IPS-20b (cell line): ENCODE data around the gene SCN5A.

Experiments used
- H3K27ac ChIP-seq: one replicate; pipeline ENCODE4 v1.5.1; 2013; ENCODE audit warnings: low read length
- H3K27me3 ChIP-seq: 2 replicates; pipeline ENCODE4 v1.6.1; 2013; ENCODE audit warnings: mild to moderate bottlenecking, low read length, inconsistent platforms; ENCODE audit not compliant: insufficient read depth
- H3K36me3 ChIP-seq: 2 replicates; pipeline ENCODE4 v1.6.1; 2013; ENCODE audit warnings: low read depth, mild to moderate bottlenecking, inconsistent platforms, low read length, moderate library complexity; ENCODE audit not compliant: insufficient read depth
- H3K4me1 ChIP-seq: 2 replicates; pipeline ENCODE4 v1.6.1; 2013; ENCODE audit warnings: mild to moderate bottlenecking, control low read depth, inconsistent platforms, low read length, moderate library complexity; ENCODE audit not compliant: insufficient read depth
- H3K4me3 ChIP-seq: 2 replicates; pipeline ENCODE4 v1.5.1; 2013; ENCODE audit warnings: mild to moderate bottlenecking, low read length, inconsistent platforms
- H3K9ac ChIP-seq: 2 replicates; pipeline ENCODE4 v1.6.1; 2013; ENCODE audit warnings: low read depth, mild to moderate bottlenecking, inconsistent platforms, low read length, moderate library complexity
- H3K9me3 ChIP-seq: 2 replicates; pipeline ENCODE4 v1.6.1; 2013; ENCODE audit warnings: mild to moderate bottlenecking, low read depth, low read length, inconsistent platforms; ENCODE audit not compliant: insufficient read depth

SCN5A gene

GRCh38 chr3:38561746-38562466 lies 87.6 kb downstream of the SCN5A start:
- no peak overlapping the region for H3K27ac ChIP-seq
- H3K9ac ChIP-seq = no peak overlapping the region
- no peaks in the 10 kb centered on the region for H3K27me3 ChIP-seq
- H3K4me1 ChIP-seq = no peaks in the 10 kb centered on the region
- no peaks in the 10 kb centered on the region for H3K36me3 ChIP-seq
- H3K4me3 ChIP-seq = no peak overlapping the region
- no peaks in the 10 kb centered on the region for H3K9me3 ChIP-seq

- Histone ChIP-seq H3K36me3 (no peaks in the 10 kb centered on the region), H3K9me3 (no peaks in the 10 kb centered on the region), H3K4me1 (no peaks in the 10 kb centered on the region), H3K4me3 (no peak overlapping the region), H3K27ac (no peak overlapping the region), H3K9ac (no peak overlapping the region), H3K27me3 (no peaks in the 10 kb centered on the region)
Observed at GRCh38 chr3:38560996-38561717, 88.3 kb downstream of the SCN5A start.

GRCh38 chr3:38560284-38560683 lies 89.2 kb downstream of the SCN5A start:
- H3K9me3 ChIP-seq = no peaks in the 10 kb centered on the region

GRCh38 chr3:38558864-38559263 lies 90.6 kb downstream of the SCN5A start:
- H3K4me1 ChIP-seq = no peaks in the 10 kb centered on the region
- no peaks in the 10 kb centered on the region for H3K9me3 ChIP-seq
- H3K27me3 ChIP-seq = no peaks in the 10 kb centered on the region
- H3K4me3 ChIP-seq = no peak overlapping the region
- H3K27ac ChIP-seq = no peak overlapping the region
- no peak overlapping the region for H3K9ac ChIP-seq
- H3K36me3 ChIP-seq = no peaks in the 10 kb centered on the region

More at GRCh38 chr3:38560284-38560683, 89.2 kb downstream of the SCN5A start:
- Histone ChIP-seq H3K9ac (no peak overlapping the region), H3K4me1 (no peaks in the 10 kb centered on the region), H3K27me3 (no peaks in the 10 kb centered on the region), H3K36me3 (no peaks in the 10 kb centered on the region), H3K4me3 (no peak overlapping the region), H3K27ac (no peak overlapping the region)

DNA sequence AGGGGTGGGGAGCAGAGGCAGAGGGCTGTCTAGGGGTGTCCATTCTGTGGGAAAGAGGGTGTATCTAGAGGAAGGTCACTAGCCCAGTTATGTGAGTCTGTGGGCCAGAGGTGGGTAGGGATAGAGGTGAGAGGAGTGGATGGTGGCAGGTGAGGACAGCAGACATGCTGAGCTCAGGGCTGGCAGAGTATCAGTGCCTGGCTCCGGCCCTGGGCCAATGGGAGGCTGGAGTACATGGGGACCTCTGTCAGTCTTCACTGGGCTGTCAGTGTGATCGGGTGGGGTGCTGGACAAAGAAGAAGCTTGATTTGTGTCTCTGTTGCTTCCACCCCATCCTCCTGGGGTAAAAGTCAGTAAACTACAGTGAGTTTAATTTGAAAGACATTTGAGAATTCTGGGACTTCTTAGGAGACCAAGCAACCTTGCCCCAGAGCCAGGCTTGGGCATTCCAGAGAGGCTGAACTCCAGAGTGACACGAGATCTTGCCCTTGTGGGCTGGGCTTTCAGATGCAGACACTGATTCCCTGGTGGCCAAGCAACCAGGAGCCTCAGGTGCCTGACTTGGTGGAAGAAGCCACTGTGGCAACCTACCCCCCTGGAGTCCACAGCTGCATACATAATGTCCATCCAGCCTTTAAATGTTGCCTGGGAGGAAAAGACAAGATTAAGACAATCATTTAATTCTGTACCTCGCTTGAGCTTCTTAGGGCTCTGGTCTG lies 92.7 kb downstream of the SCN5A start:
- Histone ChIP-seq H3K9ac (no peak overlapping the region), H3K4me3 (no peak overlapping the region), H3K9me3 (no peaks in the 10 kb centered on the region), H3K27ac (no peak overlapping the region), H3K36me3 (no peaks in the 10 kb centered on the region), H3K4me1 (no peaks in the 10 kb centered on the region), H3K27me3 (no peaks in the 10 kb centered on the region)

DNA sequence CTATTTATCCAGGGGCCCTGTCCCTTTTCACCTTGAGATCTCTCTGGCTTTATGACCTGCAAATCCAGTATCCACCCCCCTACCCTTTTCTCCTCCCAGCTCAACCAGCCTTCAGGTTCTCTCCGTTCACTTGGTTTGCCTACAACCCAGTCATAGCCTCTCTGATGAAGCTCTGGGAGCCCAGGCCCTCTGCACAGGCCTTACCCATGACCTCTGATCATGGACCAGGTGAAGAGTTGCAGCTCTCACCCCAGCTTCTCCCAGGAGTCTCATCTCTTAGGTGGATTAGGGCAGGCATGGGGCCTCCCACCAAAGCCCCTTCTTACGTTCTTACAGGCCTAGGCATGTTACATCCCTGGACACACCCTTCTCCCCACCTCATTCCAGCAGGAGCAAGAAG lies 93.6 kb downstream of the SCN5A start:
- Histone ChIP-seq H3K4me3 (no peak overlapping the region), H3K9me3 (no peaks in the 10 kb centered on the region), H3K4me1 (no peaks in the 10 kb centered on the region), H3K36me3 (no peaks in the 10 kb centered on the region), H3K9ac (no peak overlapping the region), H3K27ac (no peak overlapping the region), H3K27me3 (no peaks in the 10 kb centered on the region)

GRCh38 chr3:38555149-38555840 lies 94.2 kb downstream of the SCN5A start:
- Histone ChIP-seq H3K9ac (no peak overlapping the region), H3K9me3 (no peaks in the 10 kb centered on the region), H3K27ac (no peak overlapping the region), H3K27me3 (no peaks in the 10 kb centered on the region), H3K4me3 (no peak overlapping the region), H3K36me3 (no peaks in the 10 kb centered on the region), H3K4me1 (no peaks in the 10 kb centered on the region)

- Histone ChIP-seq H3K27me3 (no peaks in the 10 kb centered on the region), H3K27ac (no peak overlapping the region), H3K9me3 (no peaks in the 10 kb centered on the region), H3K36me3 (no peaks in the 10 kb centered on the region), H3K4me1 (no peaks in the 10 kb centered on the region), H3K4me3 (no peak overlapping the region), H3K9ac (no peak overlapping the region)
Observed at GRCh38 chr3:38554127-38554827, 95.2 kb downstream of the SCN5A start.

- no peak overlapping the region for H3K27ac ChIP-seq
- H3K9ac ChIP-seq = no peak overlapping the region
- 0 out of 2 replicates have a peak, but pooled peaks cover 3% of the 10 kb centered on the region for H3K4me1 ChIP-seq
- no peak overlapping the region for H3K4me3 ChIP-seq
- H3K27me3 ChIP-seq = no peaks in the 10 kb centered on the region
- no peaks in the 10 kb centered on the region for H3K36me3 ChIP-seq
- H3K9me3 ChIP-seq = no peaks in the 10 kb centered on the region
Observed at GRCh38 chr3:38553071-38553470, 96.4 kb downstream of the SCN5A start.

DNA sequence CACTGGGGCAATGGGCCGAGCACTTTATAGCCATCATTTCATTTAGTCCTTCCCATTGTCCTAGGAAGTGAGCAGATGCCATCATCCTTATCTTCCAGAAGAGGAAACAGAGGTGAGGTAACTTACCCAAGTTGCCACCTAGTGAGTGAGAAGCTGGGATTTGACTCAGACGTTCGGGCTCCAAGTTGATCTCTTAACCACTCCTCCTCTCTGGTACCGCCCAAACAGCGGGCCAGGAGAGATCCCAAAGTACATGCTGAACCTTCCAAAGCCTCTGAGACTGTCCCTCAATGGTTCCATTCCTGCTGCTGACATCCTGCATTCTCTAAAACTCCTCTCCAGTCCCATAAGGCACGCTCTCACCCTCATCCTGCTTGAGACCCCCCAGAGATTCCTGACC lies 97.1 kb downstream of the SCN5A start:
- no peak overlapping the region for H3K4me3 ChIP-seq
- H3K4me1 ChIP-seq = 0 out of 2 replicates have a peak, but pooled peaks cover 3% of the 10 kb centered on the region
- no peak overlapping the region for H3K9ac ChIP-seq
- H3K27me3 ChIP-seq = no peaks in the 10 kb centered on the region
- no peak overlapping the region for H3K27ac ChIP-seq
- no peaks in the 10 kb centered on the region for H3K36me3 ChIP-seq
- H3K9me3 ChIP-seq = no peaks in the 10 kb centered on the region
